HG02973 (cell line): ENCODE data around the gene RHEBL1.

Experiments used
- ATAC-seq: cut with Tn5 transposase; IDR thresholded peaks from one replicate; pipeline ENCODE4 v1.9.1; 2021; ENCODE audit warnings: moderate library complexity; ENCODE audit not compliant: unreplicated experiment

RHEBL1 gene

DNA sequence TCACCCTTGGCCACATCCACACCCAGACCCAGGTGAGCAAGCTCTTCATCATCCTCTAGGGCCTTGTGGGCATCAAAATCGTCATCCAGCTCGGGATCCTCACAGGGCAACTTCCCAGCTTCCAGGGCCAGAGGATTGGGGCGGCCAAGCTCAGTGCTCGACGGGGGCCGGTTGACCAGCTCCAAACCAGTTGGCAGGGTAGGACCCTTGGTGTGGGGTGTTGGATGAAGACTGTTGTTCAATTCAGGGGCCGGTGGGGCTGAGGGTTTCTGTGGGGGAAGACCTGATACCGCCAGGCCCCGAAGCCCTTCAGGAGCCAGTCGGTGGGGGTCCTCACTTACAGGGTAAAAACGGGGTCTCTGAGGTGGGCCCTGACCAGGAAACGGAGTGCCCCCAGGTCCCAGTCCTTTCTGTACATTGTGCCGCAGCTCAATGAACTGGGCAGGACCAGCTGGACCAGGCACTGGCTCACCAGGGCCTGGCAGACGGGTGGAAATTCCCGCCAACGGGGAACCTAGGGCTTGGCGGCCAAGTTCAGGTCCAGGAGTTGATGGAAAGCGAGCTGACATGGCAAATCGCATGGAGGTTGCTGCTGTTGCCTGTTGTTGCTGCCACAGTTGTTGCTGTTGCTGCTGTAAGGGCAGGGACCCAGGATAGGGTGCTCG, 31.4 kb downstream of the RHEBL1 start:
- ATAC-seq: no peak

DNA sequence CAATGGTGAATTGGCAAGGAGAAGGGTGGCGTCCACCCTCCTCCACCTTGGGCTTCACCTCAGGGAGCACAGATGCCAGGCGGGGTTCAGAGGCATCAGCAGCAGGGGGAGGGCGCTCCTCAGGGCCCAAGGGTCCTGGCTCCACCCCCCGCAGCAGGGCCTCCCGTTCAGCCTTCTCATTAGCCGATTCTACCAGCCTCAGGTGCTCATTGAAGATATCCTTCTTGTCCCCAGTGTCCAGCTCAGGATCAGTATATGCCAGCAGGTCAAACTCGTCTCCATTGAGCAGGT, 31.9 kb downstream of the RHEBL1 start:
- no peak for ATAC-seq

DNA sequence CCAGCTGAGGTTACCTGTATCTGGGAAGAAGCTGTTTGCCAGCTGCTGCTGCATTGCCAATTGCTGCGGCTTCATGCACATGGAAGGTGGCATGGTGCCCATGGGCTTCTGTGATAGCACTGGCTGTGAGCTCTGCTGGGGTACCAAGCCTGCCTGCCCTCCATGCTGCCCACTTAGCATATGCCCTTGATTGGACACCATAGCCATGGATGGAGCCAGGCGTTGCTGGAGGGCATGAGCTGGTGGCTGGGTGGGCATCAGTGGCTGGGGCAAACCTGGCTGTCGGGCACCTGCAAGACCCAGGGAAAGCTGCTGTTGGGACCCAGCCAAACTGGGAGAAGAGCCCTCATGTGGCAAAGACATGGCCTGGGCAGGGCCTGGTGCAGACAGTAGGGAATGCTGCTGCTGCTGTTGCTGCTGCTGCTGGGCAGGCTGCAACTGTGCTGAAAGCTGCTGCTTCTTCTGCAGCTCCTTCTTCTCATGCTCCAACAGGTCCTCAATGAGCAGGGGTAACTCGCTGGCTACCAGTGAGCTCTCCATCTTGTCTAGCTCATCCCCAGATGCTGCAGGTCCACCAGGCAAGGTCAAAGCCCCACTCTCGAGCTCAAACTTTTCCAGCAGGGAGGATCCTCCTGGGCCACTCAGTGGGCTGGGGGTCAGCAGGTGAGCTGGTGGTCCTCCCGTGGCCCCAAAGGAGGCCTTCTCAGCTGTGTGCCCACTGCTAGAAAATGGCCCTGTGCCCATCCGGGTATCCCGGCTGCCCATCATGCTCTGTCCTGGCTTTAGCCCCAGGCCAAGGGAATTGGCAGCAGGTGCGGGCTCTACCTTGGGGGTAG, 32.5 kb downstream of the RHEBL1 start:
- no peak for ATAC-seq

DNA sequence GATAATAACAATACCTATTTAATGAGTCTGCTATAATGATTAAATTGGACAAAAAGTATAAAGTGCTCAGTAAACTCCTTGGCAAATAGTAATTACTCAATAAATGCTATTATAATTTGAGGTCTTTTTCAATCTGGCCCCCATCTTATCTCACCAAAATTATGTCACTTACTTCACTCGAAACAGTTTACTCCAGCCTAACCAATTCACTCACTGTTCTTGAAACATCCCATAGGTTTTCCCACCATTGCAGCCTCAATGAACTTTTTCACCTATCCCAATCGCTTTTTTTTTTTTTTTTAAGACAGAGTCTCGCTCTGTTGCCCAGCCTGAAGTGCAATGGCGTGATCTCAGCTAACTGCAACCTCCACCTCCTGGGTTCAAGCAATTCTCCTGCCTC, 33.8 kb downstream of the RHEBL1 start:
- ATAC-seq: no peak

DNA sequence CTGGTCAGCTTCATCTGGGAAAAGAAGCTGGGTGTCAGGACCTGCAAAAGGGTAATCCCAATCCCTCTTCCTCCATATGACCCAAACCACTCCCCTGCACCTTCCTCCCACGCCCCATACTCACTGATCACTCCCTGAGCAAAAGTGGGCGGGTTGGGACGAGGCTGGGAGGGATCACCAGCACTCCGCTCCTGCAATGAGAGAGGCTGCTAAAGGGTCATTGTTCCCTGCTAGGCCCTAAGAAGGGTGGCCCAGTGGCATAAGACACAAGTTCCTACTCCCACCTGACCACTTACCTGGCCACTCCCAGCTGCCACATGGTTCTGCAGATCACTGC, 35.5 kb downstream of the RHEBL1 start:
- ATAC-seq: no peak

DNA sequence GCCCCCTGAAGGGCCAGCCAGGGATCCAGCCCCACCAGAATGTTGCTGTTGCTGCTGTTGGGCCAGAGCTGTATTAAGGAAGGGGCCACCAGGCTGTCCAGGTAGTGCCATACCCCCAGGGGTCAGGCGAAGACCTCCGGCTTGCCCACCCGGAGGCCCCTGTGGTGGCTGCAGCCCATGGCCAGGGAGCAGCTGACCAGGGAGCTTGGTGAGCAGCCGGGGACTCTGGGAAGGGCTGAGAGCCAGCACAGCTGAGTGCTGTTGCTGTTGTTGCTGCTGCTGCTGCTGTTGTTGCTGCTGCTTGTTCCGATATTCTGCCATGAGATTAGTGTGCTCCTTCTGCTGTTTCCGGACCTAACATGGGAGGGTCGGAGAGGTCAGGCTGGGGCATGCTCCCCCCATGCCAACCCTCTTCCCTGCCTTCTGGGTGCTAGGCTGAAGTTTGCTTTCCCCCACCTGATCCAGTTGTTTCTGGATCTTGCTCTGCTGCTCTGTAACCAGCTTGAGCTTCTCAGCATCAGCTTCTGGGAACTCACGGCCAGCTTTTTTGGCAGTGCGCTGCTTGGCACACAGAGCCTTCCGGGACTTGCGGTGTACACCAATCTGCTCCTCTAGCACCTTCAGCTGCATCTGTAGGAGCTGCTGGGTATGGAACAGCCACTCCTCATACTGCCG, 36.0 kb downstream of the RHEBL1 start:
- no peak for ATAC-seq

DNA sequence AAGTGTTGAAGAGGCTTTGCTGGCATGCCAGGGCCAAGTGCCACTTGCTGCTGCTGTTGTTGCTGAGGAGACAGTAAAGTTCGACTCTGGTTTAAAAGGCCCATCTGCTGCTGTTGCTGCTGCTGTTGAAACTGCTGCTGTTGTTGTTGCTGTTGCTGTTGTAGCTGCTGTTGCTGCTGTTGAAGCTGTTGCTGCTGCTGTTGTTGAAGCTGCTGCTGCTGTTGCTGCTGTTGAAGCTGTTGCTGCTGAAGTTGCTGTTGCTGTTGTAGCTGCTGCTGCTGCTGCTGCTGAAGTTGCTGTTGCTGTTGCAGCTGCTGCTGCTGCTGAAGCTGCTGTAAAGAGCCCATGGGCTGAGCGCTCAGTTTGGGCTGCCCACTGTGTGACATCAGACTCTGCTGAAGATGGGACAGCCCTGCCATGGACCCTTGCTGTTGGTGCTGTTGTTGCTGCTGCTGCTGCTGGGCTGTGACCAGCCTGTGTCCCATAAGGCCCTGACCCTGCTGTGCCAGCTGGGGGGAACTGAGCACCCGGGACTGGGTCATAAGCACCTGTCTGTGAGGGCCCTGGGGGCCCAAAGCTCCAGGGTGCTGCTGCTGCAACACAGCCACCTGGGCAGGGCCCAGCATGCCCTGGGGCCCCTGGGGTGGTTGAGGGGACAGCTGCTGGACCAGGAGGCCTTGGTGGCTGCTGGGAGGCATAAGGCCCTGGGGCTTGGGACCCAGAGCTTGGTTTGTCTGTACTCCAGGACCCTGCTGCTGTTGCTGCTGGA, 36.9 kb downstream of the RHEBL1 start:
- no peak for ATAC-seq

DNA sequence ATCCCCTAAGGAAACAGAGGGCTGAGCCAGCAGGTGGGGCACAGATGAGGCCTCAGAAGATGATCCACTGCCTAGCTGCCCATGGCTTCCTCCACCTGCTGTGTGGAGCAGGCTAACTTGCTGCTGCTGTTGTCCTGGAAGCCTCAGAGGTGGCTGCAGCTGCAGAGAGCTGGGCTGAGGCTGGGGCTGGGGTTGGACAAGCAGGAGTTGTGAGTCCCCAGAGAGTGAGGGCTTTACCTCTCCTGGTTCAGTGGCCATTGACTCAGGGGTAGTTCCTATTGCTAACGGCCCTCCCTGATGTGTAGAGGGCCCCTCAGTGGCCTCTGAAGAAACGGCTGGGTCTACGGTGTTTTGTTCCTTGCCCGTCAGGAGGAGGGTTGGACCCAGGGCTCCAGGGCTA, 37.5 kb downstream of the RHEBL1 start:
- ATAC-seq: no peak

DNA sequence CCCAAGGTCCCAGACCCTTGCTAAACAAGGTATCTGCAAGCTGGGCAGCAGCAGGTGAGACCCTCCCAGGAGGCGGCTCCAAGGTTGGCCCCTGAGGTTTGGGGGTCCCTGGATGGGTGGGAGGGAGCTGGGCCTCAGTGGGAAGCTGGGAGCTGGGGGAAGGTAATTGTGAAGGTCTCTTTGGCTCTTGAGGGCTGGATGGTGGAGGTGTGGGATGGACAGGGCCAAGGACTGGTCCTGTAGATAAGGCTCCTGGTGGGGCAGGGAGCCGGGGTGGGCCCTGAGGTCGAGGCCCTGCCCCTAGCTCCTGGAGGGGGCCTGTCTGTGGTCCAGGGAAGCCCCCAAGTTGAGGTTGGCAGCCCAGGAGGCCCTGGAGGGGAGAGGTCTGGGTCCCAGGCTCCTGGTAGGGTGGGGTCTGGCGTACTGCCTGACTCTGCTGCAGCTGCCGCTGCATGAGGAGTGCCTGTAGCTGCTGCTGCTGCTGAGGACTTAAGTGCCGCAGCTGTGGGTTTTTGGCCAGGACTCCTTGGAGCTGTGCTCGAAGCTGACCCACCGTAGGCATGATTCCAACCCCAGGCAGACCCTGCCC, 38.1 kb downstream of the RHEBL1 start:
- ATAC-seq: no peak

DNA sequence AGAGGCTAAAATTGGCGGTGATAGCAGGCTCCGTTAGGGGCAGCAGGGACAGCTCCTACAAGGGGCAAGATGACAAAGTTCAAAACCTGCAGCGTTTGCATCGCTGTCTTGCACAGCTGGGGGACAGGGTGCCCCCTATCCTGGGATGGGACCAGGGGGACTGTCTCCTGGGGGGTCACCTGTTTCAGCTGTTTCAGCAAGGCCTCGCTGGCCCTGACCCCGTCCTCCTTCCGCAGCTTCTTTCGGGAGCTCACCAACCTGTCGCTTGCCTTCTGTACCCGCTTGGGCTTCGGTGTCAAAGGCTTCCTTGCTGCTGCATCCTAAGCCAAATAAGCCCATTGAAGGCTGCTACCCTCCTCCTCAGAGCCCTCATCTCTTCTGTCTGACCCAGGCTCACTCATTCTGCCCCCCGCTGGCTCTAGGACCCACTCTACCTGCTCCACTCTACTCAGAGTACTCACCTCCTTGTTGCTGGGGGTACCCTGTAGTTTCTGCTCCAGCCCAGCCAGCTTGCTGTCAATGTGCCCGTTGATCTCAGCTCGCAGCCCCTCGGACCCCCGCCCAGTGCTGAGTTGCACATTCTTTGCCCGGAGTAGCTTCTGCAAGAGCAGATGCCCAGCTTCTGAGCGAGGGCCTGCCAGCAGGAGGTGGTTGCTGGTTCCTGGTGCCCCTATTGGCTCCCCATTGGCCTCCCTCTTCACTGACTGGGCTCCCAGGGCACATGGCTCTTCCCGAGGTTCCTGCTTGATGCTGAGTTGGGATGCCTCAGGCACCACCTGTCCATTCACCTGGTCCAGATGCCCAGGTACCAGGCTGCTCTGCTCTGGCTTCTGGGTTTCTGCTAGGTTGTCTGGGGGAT, 38.8 kb downstream of the RHEBL1 start:
- ATAC-seq: no peak

DNA sequence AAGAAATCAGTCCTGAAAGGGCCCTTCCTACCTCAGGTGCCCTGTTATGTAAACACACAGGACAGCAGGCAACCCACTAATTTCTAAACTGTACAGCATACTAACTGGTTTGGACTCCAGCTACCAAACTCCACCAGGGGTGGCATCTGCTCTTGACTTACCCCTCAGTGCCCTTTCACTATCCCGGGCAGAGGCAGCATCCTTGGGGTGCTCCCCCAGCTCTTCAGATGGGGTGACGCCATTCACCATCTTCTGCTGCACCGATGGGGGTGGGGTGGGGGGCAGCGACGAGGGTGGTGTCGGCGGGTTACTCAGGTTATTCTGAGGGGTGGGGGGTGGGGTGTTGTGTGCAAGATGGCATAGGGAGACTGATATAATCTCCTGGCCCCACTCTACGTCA, 39.7 kb downstream of the RHEBL1 start:
- ATAC-seq: no peak

DNA sequence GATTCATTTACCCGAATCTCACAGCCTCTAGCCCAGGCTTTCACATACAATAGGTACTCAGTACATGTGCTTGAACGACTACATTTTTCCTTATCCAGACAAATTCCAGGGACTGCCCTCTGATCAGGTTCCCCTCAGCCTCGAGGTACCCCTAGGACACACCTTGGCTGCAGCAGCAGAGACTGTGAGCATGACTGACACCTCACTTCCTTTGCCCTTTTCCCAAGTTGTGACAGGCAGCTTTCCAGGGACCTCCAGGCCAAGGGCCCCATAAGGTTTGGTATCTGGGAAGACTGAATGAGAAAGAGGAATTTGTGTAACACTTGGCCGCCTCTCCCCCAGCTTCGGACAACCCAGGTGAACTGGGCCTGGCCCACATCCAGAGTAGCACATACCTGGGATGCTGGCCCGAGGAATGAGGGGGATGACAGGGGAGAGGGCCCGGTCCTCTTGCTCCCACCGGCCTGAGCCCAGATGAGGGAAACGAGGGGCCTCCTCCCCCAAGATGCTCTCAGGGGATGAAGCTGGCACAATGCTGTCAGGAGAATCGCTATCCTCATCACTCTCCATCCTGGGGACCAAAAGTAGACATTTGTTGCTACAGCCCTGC, 41.0 kb downstream of the RHEBL1 start:
- ATAC-seq: no peak

DNA sequence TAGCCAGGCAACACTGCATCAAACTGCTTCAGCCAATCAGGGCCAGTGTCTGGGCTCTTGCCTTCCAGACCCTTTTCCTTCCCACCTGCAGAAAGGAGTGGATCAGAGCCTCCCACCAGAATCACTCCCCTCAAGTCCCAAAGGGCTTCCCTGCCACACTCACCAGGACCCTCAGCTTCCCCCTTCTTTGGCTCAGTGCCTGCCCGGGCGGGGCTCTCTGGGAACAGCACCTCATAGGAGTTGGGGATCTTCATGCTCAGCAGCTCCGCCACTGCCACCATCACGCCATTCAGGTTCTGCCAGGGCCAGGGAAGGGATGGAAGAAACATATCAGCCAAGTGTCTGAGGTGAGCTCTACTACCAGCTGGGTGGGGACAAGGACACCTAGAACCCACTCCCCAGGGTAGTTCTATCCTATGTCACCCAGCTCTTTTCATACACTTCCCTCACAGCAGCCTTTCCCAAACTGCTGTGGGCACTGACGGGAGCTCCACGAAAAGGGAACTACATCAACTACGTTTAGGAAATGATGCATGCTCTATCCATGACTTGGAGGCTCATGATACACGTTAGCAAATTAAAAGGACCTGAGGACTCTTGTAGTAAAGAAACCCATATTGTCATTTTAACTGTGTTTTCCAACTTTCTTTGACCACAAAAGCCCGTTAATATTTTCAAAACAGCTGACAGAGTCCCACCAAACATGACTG, 41.8 kb downstream of the RHEBL1 start:
- no peak for ATAC-seq

DNA sequence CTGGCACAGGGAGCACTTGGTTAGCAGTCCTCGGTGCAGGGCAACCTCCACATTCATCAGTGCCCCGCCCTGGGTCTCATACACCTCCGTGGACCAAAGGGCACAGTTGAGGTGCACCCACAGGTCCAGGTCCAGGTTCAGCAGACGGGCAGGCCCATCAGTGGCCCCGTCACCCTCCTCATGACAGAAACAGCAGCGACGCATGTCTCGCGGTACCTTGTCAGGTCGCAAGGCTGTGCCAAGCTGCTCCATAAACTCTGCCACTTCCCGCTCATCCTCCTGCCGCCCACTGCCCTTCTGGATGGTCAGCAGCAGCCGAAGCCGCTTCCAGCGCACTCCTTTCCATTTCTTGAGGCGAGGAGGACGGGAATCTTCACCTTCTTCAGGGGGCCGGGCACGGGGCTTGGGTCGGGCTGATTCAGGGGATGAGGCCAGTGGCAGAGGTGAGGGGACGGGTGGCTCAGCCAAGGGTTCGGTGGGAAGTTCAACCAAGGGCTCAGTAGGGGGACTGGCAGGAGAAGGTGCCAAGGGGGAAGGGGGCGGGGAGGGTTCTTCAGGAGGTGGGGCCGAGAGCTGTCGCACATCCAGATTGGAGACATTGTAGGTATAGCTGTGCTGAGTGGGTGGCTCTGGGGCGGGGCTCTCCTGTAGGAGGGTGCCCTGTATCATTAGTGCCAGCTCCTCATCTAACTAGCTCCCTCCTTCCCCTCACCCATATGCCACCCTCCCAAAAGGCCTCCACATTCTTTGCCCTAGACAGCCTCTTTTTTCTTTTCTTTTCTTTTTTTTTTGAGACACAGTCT, 42.9 kb downstream of the RHEBL1 start:
- ATAC-seq: no peak

DNA sequence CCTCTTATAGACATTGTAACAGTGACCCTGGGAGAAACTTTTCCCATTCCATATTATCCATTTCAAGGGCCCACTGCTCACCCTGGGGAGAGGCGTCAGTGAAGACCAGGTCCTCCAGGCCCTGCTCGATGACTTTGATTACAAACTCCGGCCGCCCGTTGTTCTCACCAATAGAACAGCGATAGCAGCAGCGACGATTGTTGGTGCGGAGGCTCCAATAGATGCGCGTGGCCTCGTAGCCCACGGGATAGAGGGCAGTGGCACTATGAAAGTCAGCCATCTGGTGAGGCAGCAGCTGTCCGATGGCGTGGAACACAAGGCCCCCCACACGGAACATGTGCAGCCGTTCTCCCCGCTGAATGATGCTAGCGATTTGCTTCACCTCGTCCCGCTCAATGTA, 43.7 kb downstream of the RHEBL1 start:
- no peak for ATAC-seq

DNA sequence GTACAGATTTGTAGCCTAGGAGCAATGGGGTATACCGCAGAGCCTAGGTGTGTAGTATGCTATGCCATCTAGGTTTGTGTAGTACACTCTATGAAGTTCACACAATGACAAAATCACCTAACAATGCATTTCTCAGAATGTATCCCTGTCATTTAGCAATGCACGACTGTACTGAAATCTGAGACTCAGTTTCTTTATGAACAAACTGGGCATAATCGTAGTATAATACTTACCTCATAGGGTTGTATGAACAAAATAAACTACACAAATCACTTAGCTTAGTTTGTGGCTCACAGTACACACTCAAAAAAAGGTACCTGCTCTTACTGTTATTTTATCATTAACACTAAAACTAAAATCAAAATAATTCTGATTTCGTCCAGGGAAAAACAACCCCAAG, 44.3 kb downstream of the RHEBL1 start:
- no peak for ATAC-seq

DNA sequence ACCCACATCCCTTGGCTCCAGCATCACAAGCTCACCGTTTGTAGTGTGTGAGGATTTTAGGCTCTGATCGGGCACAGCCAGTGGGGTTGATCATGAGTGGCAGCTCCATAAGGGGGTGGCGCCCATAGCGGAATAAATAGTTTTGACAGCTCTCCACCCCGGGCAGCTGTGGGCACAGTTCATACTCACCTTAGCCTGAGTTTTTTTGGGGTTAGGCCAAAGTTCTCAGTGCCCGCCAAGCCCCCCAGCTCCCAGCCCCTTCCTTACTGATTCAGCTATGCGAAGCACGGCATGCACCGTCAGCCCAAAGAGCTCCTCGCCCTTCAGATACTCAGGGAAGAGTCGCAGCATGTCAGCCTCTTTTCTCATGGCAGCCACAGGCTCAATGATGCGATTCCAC, 45.2 kb downstream of the RHEBL1 start:
- ATAC-seq: no peak

DNA sequence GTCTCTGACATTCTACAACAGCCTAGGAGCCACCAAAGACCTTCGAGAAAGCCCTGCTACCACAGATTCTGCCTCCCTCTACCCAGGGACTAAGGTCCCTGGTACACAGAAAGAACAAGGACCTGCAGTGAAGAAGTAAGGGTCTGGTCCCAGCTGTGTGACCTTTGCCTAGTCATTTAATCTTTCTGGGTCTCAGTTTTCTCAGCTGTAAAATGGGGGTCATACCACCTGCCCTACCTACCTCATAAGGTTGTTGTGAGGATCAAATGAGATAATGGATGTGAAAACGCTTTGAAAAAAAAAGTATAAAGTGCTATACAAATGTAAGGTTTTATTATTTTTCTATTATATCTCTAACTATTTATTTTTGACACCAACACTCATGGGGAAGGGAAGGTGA, 46.0 kb downstream of the RHEBL1 start:
- ATAC-seq: no peak
